NCI-H1694 (cell line): ENCODE measurements around the gene SH3RF3.
A peak's percentile ranks its signal among the peaks of the same experiment; 100 is the strongest.

Experiments used
- DNase-seq: peaks from one replicate; lab custom pipeline; 2025; lab: John Stamatoyannopoulos, UW

The SH3RF3 gene

GRCh38 chr2:109203246-109204011 lies 74.4 kb downstream of the SH3RF3 start:
- DNase-seq: no peak

GRCh38 chr2:109204412-109204811 lies 75.4 kb downstream of the SH3RF3 start:
- no peak for DNase-seq

DNA sequence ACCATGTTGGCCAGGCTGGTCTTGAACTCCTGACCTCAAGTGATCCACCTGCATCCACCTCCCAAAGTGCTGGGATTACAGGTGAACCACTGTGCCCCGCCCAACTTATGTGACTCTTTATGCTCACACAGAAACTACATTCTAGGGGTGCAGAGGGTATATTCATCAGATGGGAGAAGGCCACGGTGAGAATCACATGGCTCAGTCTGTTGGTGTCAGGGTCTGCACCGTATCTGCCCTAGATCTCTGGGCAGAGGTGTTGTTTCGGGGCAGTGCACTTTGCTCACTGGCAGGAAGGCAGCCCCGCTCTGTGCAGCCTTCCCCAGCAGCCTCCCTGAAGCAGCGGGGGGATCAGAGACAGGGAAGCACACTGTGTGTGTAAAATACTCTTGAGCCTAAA lies 76.4 kb downstream of the SH3RF3 start:
- no peak for DNase-seq

DNA sequence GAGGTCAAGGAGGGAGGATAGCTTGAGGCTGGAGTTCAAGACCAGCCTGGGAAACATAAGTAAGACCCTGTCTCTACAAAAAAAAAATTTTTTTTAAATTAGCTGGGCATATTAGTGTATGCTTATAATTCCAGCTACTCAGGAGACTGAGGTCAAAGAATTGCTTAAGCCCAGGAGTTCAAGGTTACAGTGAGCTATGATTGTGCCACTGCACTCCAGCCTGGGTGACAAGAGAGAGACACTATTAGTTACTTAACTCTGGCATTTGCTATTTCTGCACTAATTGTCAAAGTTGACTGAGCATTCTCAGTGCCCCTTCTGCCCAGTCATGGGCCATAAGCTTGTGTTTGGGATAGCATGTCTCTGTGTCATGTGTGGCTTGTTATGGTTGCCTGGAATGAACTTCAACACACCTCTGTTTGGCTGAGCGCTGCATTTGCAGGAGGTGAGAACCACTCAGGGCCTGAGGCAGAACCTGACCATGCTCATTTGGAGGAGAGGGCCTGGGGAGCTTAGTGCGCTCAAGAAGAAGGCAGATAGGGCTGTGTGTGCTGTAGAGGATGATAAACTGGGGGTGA lies 77.7 kb downstream of the SH3RF3 start:
- no peak for DNase-seq

GRCh38 chr2:109207176-109207575 lies 78.2 kb downstream of the SH3RF3 start:
- no peak for DNase-seq

DNA sequence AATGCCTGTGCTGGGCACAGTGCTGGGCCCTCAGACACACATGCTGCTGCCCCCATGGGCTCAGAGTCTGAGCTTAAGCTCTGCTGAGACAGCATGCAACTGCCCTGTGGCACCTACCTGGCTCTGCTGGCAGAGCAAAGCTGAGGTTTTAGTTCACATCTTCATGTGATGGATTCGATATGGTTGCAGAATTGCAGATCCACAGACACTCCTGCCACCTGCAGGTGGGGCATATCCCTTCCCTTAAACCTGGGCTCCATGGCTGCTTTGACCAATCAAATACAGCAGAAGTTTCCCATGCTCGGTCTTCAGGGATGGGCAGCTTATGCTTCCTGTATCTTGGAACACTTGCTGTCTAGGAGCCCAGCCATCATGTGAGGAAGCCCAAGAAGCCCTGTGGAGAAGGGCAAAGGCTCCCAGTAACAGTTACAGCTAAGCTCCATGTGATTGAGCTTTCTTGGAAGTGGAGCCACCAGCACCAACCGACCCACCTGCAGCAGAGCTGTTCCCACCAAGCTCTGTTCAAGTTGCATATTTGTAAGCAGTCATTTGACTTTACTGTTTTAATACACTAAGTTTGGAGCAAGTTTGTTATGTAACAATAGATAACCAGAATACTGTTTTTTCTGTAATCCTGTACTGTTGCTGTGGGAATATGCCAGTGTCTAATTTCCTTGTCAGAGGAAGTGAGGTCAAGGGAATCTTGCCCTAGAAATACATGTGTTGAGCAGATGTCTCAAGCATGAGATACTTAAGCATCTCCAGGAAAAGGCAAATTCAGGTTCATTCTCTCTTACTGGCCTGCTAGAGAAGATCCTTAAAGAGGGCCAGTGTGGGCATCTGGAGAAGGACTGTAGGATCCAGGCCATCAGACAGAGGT lies 79.3 kb downstream of the SH3RF3 start:
- no peak for DNase-seq

DNA sequence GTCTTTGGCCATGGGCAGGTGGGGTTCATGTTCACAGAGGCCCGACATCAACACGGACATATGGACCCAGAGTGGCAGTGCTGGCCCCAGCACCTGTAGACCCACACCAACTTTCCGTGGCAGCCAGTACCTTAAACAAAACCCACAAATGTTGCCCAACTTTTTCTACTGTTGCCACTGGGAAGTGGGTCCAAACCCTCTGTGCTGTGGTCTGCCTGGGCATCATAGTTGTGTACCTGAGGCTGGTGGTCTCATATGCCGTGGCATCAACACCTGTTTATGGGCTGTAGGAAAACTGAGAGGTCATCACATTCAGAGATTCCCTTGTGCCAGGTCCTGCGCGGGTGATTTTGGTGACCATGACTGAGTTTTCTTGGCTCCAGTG lies 79.9 kb downstream of the SH3RF3 start:
- DNase-seq: no peak

- no peak for DNase-seq
These were observed 80.4 kb downstream of the SH3RF3 start for GRCh38 chr2:109209412-109209811.

GRCh38 chr2:109209941-109210340 lies 80.9 kb downstream of the SH3RF3 start:
- no peak for DNase-seq

- no peak for DNase-seq
These were observed 81.6 kb downstream of the SH3RF3 start for GRCh38 chr2:109210431-109211200.

DNA sequence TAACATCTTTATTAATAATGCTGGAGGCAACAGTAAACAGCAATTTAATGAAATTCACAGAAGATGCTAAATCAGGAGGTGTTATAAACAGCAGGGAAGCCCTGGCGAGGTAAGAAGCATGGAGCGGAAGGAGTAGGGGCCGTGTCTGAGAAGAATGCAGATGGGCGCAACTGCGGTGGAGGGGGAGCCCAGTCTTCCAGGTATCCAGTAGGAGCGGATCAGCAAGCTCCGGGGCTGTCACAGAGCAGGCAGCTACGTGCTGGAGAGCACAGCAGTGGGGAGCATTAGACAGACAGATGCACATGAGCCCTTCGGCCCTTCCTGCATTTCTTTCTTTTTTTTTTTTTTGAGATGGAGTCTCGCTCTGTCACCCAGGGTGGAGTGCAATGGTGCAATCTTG lies 82.3 kb downstream of the SH3RF3 start:
- DNase-seq: no peak

- DNase-seq: no peak
These were observed 84.0 kb downstream of the SH3RF3 start for GRCh38 chr2:109212836-109213563.

DNA sequence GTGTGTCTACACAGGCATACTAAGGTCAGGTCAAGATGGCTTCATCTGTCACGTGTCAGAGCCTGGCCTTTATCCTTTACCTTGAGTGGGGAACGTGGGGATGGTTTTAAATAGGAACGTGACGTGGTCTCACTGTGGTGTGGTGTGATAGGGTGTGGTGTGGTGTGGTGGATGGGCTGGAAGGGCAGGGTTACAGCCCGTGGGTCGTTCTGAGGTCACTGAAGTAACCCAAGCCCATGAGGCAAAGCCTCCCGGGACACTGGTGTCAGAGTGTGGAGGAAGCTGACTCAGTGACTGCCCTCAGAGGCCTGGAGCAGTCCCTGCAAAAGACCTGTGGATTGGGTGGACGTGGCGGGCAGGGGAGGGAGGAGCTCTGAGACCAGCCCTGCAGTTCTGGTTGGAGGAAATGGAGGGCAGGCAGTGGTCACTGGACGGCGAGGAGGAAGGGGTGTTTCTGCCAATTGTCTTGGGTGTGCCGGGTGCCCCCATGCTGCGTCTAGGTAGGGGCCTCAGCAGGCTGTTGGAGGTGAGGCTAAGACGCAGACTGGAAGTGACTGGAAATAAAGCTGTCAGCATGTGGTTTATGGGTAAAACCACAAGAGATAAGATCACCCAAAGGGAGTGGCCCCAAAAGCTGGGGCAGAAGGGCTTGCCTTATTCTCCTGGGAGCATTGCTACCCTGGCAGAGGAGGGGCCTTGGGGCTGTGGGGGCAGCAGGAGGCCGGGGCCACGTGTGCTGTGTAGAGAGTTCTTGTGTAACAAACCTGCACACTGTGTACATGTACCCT lies 84.8 kb downstream of the SH3RF3 start:
- no peak for DNase-seq

GRCh38 chr2:109214651-109215371 lies 85.8 kb downstream of the SH3RF3 start:
- DNase-seq: no peak

DNA sequence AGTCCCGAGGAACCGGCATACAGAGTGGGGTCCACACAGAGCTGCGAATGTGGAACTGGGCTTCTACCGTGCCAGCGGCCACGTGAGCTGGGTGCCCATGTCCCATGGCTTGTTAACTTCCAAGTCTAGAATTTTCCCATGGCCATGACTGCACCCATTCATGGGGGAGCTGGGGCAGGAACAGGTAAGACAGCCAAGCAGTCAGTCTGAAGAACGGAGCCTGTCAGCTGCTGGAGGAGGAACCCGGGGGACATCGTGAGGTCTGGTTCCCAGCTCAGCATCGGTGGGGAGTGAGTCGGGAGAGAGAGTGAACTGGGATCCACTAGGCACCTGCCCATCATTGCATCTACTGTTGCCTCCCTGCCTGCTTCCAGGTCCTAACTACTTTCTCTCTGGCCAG lies 86.9 kb downstream of the SH3RF3 start:
- no peak for DNase-seq

GRCh38 chr2:109216332-109216731 lies 87.3 kb downstream of the SH3RF3 start:
- no peak for DNase-seq

DNA sequence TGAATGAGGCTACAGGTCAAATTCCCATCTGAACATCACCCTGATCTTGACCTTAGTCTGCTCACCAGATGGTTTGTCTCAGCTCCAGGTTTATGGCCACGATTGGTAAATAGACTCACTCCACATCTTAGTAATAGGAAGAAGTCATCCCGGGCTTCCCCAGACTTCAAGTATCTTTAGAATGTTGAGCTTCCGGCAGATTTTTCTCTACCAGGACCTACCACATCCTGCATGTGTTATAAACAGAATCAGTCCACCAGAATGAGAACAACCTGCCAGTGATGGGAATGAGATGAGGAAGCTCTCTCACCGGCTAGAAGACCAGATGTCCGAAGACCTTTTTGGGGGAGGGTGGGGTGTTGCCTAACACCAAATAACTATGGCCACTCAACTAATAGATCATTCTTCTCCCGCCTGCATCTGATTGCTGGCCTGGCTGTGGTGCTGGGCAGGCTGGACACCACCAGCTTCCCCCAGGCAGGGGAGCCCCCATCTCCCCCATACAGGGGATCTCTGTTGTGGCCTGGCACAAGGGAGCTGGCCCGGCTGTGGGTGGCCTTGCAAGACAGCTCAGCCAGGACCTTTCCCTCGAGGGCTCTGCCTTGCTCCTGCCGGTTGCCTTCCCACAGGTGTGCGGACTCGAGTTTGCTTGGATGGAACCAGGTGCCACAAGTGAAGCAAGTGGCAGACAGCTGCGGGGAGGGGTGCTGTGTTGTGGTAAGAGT lies 88.5 kb downstream of the SH3RF3 start:
- no peak for DNase-seq

GRCh38 chr2:109218087-109218791 lies 89.2 kb downstream of the SH3RF3 start:
- DNase-seq: peak; percentile 66

- DNase-seq: no peak
These were observed 89.8 kb downstream of the SH3RF3 start for GRCh38 chr2:109218792-109219126.
